ENCODE results near the gene TTYH2.

- TF ChIP-seq CTCF (IDR thresholded peaks at IDR 0.05) (no peak), POLR2A (IDR thresholded peaks at IDR 0.05) (no peak)
Measured at GRCh38 chr17:74280093-74280513, 66.7 kb downstream of the TTYH2 start.

All from right lobe of liver (tissue), 4 donors.